HG03571 (cell line): Measurements from ENCODE around the gene PRR36.
"Not testable (repeated sequence)": the region's sequence is repeated elsewhere in the genome, so short reads cannot be mapped to it uniquely, and the experiment has no call there.

Experiments
- ATAC-seq: cut with Tn5 transposase; IDR thresholded peaks from one replicate; pipeline ENCODE4 v1.9.1; 2021; ENCODE audit not compliant: unreplicated experiment

The PRR36 gene

DNA sequence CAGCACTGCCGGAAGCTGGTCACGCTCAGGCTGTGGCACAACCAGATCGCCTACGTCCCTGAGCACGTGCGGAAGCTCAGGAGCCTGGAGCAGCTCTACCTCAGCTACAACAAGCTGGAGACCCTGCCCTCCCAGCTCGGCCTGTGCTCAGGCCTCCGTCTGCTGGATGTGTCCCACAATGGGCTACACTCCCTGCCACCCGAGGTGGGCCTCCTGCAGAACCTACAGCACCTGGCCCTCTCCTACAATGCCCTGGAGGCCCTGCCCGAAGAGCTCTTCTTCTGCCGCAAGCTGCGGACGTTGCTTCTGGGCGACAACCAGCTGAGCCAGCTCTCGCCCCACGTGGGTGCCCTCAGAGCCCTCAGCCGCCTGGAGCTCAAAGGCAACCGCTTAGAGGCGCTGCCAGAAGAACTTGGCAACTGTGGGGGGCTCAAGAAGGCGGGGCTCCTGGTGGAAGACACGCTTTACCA, 26.2 kb upstream of the PRR36 start:
- no peak for ATAC-seq

GRCh38 chr19:7899751-7900378, 25.7 kb upstream of the PRR36 start:
- ATAC-seq: no peak

GRCh38 chr19:7898967-7899366, 24.8 kb upstream of the PRR36 start:
- ATAC-seq: no peak

GRCh38 chr19:7897292-7897691, 23.1 kb upstream of the PRR36 start:
- no peak for ATAC-seq

- ATAC-seq: no peak
These were observed 21.4 kb upstream of the PRR36 start for GRCh38 chr19:7895565-7895964.

GRCh38 chr19:7894612-7895309, 20.6 kb upstream of the PRR36 start:
- ATAC-seq: no peak

DNA sequence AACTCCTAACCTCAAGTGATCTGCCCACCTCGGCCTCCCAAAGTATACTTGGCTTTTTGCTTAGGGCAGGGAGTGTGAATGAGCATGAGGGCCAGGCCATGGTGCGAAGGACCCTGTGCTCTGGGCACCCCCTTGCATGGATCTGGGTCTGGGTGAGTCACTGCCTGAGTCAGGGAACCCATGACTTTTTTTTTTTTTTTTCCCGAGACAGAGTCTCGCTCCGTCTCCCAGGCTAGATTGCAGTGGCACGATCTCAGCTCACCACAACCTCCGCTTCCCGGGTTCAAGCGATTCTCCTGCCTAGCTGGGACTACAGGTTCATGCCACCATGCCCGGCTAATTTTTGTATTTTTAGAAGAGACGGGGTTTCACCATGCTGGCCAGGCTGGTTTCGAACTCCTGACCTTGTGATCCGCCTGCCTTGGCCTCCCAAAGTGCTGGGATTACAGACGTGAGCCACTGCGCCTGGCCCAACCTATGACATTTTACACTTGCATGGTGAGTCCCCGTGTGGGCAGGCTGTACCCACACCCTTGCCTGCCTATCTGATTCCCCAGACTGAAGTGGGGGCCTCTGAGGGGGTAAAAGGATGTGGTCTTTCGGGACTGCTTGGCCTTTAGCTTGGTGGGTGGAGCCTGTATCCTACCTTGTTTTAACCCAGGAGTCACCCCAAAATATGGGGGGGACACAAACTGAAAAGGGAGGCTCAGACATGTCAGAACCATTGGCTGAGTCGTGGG, 19.3 kb upstream of the PRR36 start:
- ATAC-seq: not testable (repeated sequence)

GRCh38 chr19:7888826-7889217, 14.6 kb upstream of the PRR36 start:
- ATAC-seq: no peak

GRCh38 chr19:7888145-7888825, 14.1 kb upstream of the PRR36 start, which contains the start of gene LRRC8E:
LRRC8E (plus strand) TSS chr19:7888510; CDS start chr19:7895604, 7,094 bp downstream.
- ATAC-seq: no peak

- ATAC-seq: no peak
These were observed 13.4 kb upstream of the PRR36 start for GRCh38 chr19:7887408-7888144.

GRCh38 chr19:7885818-7886217, 11.6 kb upstream of the PRR36 start:
- no peak for ATAC-seq

GRCh38 chr19:7883796-7884570, 9.8 kb upstream of the PRR36 start:
- no peak for ATAC-seq

DNA sequence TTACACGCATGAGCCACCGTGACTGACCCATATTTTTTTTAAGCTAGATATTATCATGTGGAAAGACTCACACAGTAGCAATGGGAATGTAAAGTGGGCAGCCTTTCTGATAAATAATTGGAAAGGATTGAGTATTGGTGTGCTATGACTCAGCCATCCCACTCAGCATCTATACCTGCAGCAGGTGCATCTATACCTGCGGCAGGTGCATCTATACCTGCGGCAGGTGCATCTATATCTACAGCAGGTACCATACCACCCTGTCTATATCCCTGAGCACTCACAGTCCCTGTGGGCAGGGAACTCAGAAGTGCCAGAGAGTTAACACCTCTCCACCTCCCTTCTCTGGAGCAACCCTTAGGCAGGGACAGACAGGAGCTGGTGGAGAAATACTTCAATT, 8.9 kb upstream of the PRR36 start:
- ATAC-seq: no peak

- no peak for ATAC-seq
These were observed 7.7 kb upstream of the PRR36 start for GRCh38 chr19:7881910-7882309.

DNA sequence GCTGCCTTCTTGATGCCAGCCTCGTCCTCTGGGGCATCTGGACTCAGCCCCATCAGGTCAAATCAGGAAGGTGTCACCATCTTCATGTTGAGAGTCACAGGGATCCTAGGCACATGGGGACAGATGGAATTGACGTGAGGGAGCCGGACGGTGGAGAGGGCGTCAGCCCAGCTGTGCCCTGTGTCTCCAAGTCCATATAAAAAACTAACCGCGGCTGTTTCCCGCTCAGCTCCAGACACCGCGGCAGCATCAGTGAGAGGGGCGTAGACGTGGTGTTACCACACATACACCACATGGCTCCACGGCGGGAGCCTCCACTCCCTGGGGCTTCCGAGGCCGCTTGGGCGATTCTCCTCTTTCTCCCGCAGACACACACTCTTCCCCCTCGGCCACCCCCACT, 5.6 kb upstream of the PRR36 start:
- no peak for ATAC-seq

- ATAC-seq: no peak
These were observed 5.1 kb upstream of the PRR36 start for GRCh38 chr19:7879111-7879807.

DNA sequence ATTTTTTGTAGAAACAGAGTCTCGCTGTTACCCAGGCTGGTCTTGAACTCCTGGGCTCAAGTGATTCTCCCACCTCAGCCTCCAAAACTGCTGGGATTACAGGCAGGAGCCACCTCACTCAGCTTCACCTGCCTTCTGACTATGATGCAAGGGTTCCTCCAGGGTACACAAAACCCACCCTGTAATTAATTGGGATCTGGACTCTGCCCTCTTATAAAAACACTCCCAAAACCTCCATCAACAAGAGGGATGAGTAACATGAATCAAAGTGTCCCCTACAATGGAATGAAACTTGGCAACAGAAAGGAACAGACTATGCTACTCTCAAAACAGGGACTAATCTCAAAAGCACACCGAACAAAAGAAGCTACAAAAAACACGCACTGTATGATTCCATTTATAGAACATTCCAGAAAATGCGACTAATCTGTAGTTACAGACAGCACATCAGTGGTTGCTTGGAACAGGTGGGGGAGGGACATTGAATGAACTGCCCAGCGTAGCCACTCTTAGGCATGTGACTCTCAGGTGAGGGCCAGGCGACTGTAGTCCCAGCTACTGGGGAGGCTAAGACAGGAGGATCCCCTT, 3.2 kb upstream of the PRR36 start:
- ATAC-seq: no peak

- ATAC-seq: no peak
These were observed 695 bp upstream of the PRR36 start for GRCh38 chr19:7874897-7875273.
